ENCODE measurements around the gene HIPK2.

HIPK2 gene

DNA sequence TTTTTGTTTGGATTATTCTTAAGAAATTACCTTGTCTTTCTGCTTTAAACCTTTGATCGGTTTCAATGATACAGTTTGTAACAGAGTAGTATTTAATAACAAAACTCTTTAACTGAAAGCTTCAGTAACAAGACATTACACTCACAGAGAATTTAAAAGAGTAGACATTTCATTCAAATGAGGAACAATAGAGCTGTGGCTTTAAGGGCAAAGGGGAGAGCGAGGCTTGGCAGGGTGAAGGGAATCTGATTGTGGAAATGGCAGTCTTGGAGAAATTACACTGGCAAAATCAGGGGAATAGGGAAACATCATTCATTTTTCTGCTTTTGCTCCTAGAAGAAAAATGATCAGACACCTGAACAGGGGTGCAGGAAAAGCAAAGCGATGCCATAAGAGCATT, 5.1 kb upstream of the HIPK2 start:
- DNase-seq, result no peak

DNA sequence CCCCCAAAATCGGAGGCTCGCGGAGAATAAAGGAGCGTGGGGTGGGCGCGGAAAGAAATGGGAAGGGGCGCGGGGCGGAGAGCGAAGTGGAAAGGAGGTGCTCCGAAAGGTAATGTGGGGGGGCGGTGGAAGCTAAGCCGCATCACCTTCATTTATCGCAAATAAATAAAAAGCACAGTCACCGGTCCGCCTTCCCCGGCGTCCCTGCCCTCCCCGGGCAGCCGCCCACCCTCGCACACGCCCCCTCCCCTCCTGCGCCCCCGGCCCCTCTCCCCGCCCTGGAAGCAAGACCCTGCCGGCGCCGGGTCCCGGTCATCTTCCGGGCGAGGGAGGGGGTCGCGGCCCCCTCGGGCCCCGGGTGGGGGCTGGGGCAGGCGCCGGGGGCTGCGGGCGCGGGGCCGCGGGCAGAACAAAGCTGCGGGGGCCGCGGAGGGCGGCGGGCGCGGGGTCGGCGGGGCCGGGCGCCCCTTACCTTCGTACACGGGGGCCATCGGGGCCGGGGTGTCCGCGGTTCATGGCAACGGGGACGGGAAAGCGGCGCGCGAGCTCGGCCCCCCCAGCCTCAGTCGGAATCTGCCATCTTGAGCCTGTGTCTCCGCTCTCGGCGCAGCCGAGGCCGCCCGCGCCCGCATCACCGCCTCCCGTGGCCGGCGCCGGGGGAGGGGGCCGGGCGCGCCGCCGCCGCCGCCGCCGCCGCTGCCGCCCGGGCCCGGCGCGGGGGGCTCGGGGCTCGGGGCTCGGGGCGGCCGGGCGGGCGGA, 486 bp downstream of the HIPK2 start:
- DNase-seq, result no peak

DNA sequence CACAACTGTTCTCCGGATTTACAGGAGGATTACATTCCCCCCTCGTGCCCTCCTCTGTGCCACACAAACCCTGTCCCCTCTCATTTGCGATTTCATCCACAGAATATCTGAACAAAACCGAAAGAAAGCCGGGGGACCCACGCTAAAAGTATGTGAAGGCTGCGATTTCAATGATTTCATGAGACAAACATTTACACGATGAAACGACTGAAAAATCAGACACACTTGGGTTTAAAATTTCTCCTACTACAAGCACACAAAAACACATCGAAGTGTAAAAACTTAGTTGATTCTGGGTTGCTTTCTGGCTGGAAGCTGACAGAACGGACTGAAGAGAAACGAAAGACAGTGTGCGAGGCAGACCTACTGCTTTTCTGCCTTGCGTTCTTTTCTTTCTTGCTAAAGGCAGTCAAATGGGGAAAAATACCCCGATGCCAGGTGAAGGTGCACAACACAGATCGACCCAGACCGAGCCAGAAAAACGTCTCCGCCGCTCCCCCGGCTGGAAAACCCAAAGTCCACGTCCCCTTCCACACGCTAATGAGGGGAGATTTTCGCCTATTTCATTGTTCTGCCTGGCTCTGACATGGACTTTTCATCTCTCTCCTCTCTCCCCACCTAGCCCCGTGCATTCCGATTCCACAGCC, 1.2 kb downstream of the HIPK2 start:
- no peak for DNase-seq

DNA sequence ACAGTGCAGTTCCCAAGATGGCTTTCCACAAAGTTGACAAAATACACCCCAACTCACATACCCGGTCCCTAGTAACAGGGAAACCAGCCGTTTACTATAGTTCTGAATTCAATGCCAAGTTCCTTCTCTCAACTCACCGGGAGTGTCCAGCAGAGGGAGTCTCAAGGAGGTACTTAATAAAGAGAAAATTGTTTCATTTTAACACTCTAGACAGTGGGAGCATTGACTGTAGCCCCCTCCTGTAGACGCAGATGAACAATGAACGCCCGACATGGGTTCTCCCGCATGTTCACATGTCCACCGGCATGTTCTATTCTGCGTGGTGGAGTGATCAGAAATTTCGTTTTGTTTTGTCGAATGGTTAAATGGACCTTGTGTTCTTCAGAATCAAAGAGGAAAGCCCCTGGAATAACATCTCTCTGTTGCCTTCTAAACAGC, 1.9 kb downstream of the HIPK2 start:
- DNase-seq, result peak; percentile 34

DNA sequence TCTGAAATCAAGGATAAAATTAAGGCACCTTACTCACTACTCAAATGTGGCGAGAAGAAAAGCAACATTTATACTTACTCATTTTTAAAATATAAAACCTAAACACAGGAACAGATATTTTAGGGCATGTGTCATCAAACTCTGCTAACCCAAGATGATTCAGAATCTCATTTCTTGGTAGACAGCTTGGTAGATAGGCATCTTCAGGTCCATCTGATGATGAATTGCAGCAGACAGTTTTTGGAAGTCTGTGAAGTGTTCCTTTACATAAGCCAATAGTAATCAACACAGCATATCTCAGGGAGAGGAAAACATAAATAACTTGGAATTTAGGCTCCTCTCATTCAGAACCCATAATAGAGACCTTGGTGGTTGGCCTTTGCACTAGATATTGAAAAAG, 3.4 kb downstream of the HIPK2 start:
- DNase-seq, result no peak

DNA sequence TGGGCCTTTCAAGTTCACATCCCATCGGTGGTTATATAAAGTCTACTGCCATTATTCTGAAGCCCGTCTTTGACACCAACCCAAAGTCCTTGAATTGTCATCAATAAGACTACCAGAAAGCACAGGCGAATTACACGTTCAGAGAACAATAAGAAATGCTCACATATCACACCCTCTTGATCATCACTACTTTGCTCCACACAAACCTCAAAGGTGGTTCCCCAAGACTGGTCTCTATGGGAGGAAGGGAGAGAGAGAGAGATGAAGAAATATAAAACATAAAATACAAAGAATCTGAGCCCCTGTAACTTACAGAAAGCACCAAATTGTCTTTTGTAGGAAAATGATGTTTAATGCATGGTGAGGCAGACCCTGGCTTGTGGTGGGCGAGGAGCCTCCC, 4.4 kb downstream of the HIPK2 start:
- no peak for DNase-seq

DNA sequence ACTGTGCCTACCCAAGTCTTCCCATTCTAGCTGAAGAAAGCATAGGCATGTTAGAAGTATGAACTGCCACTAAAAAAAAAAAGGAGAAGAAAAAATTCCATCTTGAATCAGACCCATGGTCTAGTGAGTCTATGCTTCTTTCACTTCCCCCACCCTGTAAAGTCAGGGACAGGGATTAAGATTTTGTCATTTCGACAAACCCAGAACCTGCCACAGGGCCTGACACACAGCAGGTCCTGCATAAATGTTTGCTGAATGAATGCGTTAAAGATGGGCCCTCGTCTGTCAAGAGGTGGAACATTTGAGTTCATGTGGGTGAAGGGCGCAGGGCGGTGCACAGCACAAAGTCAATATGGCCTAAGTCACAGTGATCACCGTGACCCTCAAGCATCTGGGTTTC, 4.9 kb downstream of the HIPK2 start:
- DNase-seq, result no peak

DNA sequence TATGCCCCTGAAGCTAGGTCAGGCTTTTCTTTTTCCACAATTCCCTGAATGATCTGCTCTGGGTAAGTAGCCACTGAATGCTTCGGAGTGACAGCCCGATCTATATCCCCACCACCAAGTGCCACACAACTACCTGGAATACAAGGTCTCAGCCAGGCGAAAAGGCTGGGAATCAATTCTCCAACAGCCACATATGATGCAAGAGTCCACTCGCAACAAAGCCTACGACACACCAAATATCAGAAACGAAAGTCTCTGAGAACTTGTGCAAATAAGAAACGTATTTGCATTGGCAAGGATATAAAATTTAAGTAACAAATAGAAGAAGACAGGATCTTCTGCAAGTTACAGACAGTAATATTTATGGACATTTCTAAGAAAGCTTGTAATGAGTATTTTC, 5.7 kb downstream of the HIPK2 start:
- no peak for DNase-seq

DNA sequence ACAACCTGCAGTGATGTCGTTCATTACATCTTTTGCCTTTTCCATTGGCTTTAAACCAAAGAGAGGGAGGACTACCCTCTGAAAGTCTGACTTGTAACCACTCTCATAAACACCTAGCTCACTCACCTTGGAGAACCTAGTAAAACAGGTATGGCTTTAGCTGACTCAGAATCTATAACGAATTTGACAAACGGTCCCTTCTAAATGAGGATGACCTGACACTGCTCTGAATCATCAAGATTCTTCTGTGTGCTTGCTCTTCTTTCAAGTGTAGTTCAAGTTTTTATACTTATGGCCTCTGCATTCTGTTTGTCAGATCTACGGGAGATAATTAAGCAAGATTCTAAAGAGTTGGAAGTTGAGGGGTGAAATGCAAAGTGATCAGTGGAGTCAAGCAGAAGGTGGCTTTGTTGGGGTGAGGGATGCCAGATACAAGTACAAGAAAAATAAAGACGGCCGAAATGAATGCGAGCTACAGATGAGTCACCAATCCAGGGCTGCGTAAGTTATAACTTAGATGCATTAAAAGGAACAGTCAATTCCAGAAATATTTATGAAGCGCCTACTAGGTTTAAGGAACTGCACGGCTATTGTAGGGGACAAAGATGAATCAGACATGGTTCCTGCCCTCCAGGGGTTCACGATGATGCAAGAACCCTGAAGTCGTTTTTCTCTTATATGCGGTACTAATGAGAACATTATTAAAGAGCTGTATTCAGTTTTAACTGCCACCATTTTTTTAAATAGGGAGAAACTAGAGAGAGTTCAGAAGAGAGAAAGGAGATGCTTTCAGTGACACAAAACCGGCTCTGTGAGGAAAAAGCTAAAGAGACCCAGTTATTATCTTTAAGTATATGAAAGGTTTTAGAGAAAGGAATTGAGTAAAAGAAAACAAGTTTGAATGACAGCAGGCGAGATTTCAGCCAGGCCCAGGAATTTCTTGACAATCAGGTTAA, 6.5 kb downstream of the HIPK2 start:
- no peak for DNase-seq

DNA sequence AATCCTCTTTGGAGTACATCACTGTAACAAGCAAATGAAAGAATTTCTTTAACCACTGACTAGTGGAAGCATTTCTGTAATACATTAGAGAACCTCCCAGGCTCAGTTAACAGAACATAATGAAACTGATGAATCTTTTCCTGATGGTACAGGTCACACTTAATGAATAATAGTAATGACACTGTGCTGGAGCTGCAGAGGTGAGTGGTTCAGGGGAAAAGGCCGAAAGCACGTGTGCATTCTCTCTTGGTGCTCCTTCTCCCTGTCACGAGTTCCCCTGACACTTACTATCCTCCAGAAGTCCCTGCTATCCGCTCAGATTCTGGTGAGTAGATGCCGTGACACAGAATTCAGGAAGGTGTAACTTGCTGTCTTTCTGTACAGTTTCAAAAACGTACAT, 8.0 kb downstream of the HIPK2 start:
- no peak for DNase-seq

DNA sequence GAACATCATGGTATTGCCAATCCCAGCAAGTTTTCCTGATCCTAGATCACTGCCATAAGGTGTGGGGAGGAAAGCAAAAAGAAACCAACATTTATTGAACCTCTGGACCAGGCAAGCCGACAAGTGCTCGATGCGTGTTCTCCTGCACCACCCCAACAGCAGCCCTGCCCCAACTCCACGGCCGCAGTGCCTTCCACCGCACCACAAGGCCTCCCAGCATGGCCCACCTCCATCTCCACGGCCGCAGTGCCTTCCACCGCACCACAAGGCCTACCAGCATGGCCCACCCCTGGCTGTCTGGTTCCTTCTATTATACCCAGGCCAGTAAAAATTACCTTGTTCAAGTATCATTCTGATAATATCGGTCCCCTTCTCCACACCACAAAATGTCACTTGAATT, 8.7 kb downstream of the HIPK2 start:
- no peak for DNase-seq

DNA sequence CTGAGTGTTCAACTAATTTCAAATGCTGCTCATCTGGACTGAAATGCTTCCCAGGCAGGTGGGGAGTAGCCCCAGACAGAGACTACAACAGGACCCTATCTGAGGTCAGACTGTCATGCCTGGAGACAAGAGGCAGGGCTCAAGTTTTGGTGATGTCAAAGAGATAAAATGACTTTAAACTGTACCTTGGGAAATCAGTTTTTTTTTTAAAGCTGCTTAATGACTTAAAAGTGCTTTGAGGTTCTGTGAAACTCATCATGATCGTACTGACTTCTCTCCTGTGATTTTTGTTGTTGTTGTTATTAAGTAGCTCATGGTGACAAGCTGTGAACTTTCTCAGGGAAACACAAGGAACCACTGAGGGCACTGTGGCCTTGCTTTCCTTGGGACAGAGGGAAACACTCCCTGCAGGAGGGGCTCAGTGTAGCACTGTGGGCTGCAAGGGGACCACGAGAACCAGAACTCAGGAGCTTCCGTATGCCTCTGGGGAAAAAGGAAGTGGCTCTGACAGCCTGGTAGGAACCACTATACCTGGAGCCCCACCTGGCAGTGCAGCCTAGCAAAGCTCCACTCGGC, 9.5 kb downstream of the HIPK2 start:
- no peak for DNase-seq

DNA sequence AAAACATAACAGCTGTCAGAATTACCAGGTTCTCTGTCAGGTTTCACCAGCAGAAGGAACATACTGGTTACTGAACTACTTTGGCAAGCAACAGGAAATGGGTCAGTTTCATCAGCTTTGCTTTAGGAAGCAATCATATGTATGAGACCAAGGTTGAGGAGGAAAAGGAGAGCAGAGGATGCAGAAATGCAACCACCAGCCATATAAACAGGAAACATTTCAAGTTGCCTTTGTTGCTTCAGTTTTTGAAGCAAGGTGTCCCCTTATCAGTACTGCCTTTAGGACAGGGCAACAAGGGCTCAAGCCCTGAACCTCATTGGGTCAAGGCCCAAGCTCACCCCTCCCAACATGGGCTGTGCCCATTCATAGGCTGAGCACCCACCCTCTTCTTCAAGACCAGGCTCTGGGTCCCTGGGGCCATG, 10.2 kb downstream of the HIPK2 start:
- no peak for DNase-seq

DNA sequence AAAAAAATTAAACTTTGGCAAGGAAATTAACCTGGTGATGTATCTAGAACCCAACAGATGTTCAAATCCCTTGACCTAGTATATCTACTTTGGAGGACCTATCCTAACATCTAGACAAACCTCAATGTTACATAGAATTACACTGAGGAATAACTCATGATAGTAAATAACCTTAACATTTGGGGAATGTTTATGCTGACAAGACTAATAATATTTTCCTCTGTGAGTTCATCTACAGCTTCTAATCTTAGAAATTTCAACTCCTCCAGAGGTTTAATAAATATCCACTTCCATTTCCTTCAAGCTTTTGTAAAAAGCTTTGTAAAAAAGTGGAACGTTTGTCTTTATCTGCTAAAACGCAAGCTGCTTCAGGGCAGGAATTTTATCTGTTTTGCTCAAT, 12.7 kb downstream of the HIPK2 start:
- DNase-seq, result no peak

DNA sequence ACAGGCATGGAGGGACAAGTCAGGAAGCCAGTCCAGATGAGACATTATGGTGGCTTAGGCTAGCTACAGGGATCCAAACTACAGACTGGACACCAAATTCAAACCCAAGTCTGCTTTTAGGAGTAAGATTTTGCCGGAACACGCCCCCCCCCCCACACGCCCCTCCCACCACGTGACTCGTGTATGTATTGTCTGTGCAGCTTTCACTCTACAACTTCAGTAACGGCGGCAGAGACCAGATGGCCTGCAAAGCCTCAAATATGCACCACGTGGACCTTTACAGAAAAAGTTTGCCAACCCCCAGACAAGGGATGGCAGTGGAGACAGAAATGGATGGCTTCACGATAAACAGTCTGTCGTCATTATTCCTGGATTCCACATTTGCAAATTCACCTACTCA, 14.5 kb downstream of the HIPK2 start:
- no peak for DNase-seq

DNA sequence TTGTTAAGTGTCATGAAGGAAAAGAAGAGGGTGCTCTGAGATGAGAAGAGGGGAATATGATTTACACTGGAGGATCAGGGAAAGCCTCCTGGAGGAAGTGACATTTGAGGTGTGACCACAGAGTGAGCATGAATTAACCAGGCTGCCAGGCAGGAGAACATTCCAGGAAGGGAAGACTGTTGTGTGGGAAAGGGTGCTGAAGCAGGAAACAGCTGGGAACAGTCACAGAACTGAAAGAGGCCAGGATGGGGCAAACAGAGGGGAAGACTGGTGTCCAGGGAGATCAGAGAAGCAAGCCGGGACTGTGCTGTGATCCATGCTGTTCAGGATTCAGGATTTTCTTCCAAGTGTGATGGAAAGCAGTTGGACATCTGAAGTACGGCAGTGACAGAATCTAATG, 14.9 kb downstream of the HIPK2 start:
- no peak for DNase-seq

DNA sequence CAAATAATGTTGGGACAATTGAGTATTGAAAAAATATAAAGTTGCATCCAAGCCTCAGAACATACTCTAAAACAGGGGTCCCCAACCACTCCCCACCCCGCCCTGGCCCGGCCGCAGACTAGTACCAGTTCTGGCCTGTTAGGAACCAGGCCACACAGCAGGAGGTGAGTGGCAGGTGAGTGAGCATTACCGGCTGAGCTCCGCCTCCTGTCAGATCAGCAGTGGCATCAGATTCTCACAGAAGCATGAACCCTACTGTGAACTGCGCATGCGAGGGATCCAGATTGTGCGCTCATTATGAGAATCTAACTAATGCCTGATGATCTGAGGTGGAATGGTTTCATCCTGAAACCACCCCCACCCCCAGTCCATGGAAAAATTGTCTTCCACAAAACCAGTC, 19.4 kb downstream of the HIPK2 start:
- DNase-seq, result no peak

DNA sequence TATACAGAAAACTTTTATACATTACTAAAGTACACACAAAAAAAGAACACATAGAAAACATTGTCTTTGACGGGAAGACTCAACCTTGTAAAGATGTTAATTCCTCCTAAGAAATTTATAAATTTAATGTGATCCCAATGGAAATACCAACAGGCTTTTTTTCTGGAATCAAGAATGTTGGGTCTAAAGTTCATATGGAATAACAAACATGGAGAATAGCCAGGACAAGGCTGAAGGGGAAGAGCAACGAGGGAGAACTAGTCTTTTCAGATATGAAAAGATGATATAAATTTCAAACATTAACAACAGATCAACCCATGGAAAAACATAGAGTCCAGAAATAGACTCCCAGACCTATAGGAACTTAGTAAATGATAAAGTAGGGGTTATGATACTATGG, 19.8 kb downstream of the HIPK2 start:
- no peak for DNase-seq

DNA sequence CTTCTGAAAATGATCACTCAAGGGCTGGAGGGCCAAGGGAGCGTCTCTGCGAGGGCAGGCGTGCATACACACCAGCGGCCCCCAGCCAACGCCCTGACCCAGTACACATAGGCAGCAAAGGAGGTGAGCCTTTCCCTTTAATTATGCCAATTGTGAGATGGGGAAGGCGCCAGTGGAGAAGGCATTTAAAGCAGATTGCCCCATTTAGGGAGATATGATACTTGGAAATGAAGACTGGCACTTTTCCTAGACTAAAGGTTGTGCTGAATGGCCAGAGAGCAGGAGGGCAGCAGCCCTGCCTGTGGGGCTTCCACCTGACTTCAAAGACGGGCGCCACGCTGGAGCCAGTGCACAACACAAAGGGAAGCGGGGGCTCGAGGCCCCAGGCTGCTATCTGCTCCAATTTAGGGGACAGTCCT, 24.1 kb downstream of the HIPK2 start:
- DNase-seq, result no peak

DNA sequence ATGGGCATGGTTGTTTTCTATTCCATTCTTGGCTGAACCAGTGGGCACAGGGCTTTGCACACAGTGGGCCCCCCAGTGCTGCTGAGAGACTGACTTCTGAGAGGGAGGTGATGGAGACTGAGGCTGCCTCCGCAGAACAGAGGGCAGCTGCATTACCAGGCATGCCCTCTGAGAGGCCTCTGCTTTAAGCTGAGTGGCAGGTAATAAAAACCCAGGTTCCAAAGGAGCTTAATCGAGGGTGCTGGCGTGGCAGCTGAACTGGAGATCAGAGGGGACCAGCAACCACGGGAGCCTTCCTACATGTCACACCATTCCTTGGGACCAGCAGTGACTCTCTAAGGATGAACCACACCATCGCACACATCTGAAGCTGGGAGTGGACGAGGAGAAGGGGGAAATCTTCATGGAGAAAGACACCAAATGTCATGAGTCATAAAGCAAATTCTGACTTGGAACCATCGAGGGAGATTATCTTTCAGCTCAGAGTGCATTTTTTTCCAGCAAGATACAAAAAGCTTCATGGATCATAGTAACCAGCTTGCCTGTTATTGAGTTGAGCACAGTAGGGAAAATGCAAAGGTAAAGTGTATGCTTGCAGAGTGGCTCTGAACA, 24.6 kb downstream of the HIPK2 start:
- DNase-seq, result no peak

DNA sequence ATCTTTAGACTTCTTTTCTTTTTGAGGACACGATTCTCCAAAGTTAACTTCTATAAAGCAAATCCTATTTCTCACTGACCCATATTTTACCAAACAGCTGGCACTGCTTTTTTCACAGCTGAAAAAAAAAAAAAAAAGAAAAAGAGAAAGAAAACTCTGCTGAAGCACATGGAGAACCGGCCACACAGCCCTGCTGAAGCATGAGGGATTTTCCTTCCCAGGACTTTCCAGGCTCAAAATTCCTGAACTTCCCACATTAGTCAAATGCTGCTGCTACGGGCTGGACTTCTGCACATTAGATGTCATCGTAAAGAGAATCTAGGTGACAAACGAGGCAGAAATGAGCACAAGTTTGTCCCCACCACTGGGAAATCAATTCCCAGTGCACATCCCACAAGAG, 25.2 kb downstream of the HIPK2 start:
- DNase-seq, result no peak

DNA sequence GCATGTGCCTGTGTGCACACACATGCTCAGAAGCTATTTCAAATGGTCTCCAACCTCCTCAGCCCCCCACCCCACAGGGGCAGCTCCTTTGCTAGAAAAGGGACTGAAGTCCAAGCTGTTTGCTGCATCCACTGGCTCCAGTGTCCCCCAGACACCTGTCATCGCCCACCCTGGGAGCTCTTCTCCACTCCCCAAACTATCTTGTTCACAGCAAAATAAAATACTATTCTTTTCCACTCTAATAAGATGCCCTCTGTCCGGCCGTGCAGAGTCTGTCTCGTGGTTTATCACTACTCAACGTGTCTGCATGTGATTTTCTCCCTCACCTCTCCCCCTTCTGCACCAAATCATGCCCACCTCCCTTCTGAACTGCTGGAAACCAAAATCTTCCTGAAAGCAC, 25.6 kb downstream of the HIPK2 start:
- DNase-seq, result no peak

Data from NCI-H446 treated with DMSO at 0.1 percent for 48 hours (cell line).